ENCODE results near the gene PDGFA.

The PDGFA gene

DNA sequence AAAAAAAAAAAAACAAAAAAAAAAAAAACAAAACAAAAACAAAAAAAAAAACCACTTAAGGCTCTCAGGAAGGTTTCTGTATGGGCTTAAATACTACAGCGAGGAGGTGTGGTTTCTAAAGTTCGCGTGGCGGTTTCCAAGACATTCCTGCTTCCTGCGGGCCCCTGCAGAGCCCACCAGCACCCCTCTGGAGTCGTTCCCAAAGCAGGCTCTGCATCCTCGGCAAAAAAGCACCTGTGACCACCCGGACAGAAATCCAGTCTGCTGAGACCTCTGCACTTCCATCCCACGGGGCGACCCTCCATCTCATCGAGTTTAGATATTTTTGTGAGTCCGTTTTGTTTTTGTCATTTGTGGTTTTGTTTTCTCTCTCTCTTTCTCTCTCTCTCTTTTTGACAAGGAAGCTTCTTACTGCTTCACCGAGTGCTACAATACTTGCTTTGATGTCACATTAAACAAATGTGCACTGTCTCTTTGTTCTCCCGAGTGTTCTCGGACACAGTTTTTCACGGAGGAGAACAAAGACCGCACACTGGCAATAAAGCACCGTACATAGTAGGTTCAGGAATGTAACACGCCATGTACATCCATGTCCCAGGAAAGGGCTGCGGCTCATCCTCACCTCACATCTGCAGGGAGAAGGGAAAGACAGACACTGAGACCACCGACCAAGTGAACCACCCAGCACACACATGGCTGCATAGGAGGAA is 21.5 kb downstream of the PDGFA start:
- H3K9me3 ChIP-seq (ENCODE audit: control insufficient read depth in 1 of 2, low read length in 2 of 2): peaks cover 0 to 2% of the 10 kb centered on the region in 2 donors
- peaks cover 21 to 38% of the 10 kb centered on the region in 2 donors for H3K36me3 ChIP-seq (ENCODE audit: control insufficient read depth in 1 of 2, insufficient read depth in 2 of 2, low read length in 2 of 2)
- no peak overlapping the region for H3K4me3 ChIP-seq (ENCODE audit: low read depth in 1 of 2, low read length in 2 of 2)
- no peaks in the 10 kb centered on the region for H3K27me3 ChIP-seq (ENCODE audit: control insufficient read depth in 1 of 2, insufficient read depth in 2 of 2, low read length in 2 of 2)
- H3K27ac ChIP-seq (ENCODE audit: low read depth, low read length): no peak overlapping the region
- H3K9ac ChIP-seq (ENCODE audit: low read depth in 1 of 2, low read length in 2 of 2): no peak overlapping the region
- peaks cover 11 to 15% of the 10 kb centered on the region in 2 donors for H3K4me1 ChIP-seq (ENCODE audit: control insufficient read depth in 1 of 2, insufficient read depth in 2 of 2, low read length in 2 of 2)

DNA sequence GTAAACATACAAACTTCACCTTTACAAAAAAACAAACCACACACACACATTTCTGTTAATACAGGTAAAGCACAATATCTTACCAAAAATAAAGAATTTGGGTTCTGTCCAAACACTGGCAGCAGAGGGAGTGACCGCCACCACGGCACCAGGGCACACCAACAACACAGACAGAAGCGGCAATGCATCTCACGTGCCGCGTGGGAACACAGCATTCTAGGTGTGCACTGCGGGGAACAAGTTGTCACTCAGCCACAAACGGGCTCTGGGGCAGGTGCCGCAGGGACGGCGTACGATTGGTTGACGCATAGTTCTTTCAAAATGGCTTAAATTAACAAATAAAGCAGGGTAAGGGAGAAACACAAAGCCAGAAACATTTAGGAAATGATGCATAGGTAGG is 22.3 kb downstream of the PDGFA start:
- Histone ChIP-seq H3K27me3 (ENCODE audit: control insufficient read depth in 1 of 2, insufficient read depth in 2 of 2, low read length in 2 of 2) (no peaks in the 10 kb centered on the region), H3K4me1 (ENCODE audit: control insufficient read depth in 1 of 2, insufficient read depth in 2 of 2, low read length in 2 of 2) (peaks cover 3 to 7% of the 10 kb centered on the region in 2 donors), H3K9me3 (ENCODE audit: control insufficient read depth in 1 of 2, low read length in 2 of 2) (peaks cover 0 to 2% of the 10 kb centered on the region in 2 donors), H3K4me3 (ENCODE audit: low read depth in 1 of 2, low read length in 2 of 2) (no peak overlapping the region), H3K9ac (ENCODE audit: low read depth in 1 of 2, low read length in 2 of 2) (no peak overlapping the region), H3K27ac (ENCODE audit: low read depth, low read length) (no peak overlapping the region), H3K36me3 (ENCODE audit: control insufficient read depth in 1 of 2, insufficient read depth in 2 of 2, low read length in 2 of 2) (peaks cover 21 to 38% of the 10 kb centered on the region in 2 donors)

DNA sequence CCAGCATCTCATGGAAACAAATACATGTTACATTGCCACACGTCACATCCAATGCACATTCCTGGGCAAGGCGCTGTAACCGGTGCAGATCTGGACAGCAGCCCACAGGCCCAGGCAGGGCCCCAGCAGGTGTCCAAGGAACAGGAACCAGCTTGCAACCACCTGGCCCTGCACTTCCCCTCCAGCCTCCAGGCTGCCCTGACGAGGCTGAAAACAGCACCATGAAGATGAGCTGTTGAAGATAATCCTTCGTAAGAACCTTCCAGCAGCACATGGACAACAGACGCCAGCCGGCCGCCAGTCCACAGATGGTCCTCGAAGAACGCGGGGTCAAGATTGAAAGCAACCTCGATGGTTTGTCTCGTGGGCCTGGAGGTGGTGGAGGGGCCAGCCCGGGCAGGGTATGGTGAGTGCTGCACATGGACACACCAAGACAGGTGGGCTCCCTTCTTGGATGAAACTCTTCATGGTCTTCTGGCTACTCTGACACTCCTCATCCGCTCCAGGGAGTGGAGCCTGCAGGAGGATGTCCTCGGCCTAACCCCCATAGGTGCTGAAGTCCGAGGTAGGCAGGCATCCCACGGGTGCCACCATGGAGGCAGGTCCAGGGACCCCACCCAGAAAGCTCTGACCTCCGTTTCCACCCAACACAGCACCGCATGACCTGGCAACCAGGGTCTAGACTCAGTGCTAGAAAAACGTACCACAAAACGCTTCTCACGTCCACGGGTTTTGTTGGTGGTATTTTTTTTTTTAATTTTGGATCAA is 22.9 kb downstream of the PDGFA start:
- Histone ChIP-seq H3K4me1 (ENCODE audit: control insufficient read depth in 1 of 2, insufficient read depth in 2 of 2, low read length in 2 of 2) (peaks cover 0 to under 1% of the 10 kb centered on the region in 2 donors), H3K27ac (ENCODE audit: low read depth, low read length) (no peak overlapping the region), H3K9me3 (ENCODE audit: control insufficient read depth in 1 of 2, low read length in 2 of 2) (peaks cover 0 to 2% of the 10 kb centered on the region in 2 donors), H3K27me3 (ENCODE audit: control insufficient read depth in 1 of 2, insufficient read depth in 2 of 2, low read length in 2 of 2) (no peaks in the 10 kb centered on the region), H3K9ac (ENCODE audit: low read depth in 1 of 2, low read length in 2 of 2) (no peak overlapping the region), H3K36me3 (ENCODE audit: control insufficient read depth in 1 of 2, insufficient read depth in 2 of 2, low read length in 2 of 2) (peaks cover 21 to 38% of the 10 kb centered on the region in 2 donors), H3K4me3 (ENCODE audit: low read depth in 1 of 2, low read length in 2 of 2) (no peak overlapping the region)

DNA sequence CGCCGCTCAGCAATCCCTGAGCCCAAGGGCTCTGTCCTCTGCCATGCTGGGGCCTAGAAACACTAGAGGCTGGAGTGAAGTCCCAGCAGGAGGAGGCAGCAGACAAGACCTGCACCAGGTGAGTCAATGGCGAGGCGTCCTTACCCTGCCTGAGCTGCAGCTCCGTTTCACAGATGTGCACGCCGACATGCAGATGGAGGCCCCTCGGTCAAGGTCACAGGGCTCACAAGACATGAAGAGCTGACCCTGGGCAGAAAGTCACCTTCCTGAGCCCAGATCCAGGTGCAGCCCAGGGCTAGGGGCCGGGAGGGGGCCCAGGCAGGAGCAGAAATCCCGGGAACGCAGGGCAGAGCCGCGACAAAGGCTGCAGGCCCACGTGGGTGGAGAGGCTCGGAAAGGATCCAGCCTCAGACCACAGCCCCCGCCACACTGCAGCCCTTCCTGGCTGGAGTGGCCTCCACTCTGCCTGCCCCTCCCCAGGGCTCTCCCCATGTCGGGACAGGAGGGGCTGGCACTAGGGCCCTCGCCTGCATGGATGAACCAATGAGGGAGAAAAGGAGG is 23.8 kb downstream of the PDGFA start:
- no peak overlapping the region for H3K4me3 ChIP-seq (ENCODE audit: low read depth in 1 of 2, low read length in 2 of 2)
- H3K27ac ChIP-seq (ENCODE audit: low read depth, low read length): no peak overlapping the region
- H3K9ac ChIP-seq (ENCODE audit: low read depth in 1 of 2, low read length in 2 of 2): no peak overlapping the region
- H3K36me3 ChIP-seq (ENCODE audit: control insufficient read depth in 1 of 2, insufficient read depth in 2 of 2, low read length in 2 of 2): peaks cover 16 to 29% of the 10 kb centered on the region in 2 donors
- H3K4me1 ChIP-seq (ENCODE audit: control insufficient read depth in 1 of 2, insufficient read depth in 2 of 2, low read length in 2 of 2): no peaks in the 10 kb centered on the region
- no peaks in the 10 kb centered on the region for H3K27me3 ChIP-seq (ENCODE audit: control insufficient read depth in 1 of 2, insufficient read depth in 2 of 2, low read length in 2 of 2)
- peaks cover 0 to 2% of the 10 kb centered on the region in 2 donors for H3K9me3 ChIP-seq (ENCODE audit: control insufficient read depth in 1 of 2, low read length in 2 of 2)

DNA sequence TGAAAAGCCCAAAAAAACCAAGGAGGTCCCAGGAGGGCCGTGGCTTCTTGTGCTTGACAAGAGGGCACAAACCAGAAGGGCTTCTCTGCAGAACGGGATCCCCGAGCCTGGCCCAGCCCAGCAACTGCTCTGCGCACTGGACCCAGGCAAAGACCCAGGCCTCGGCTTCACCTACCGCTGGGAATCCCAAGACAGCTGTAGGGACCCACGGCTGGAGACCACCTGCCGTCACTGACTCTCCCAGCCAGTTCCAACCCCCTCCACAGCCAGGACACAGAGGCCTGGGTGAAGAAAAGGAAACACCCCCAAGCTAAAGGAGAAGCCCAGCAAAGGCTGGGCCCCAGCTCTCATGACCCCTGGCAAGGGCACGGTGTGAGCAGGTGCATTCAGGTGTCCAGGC is 24.3 kb downstream of the PDGFA start:
- Histone ChIP-seq H3K27me3 (ENCODE audit: control insufficient read depth in 1 of 2, insufficient read depth in 2 of 2, low read length in 2 of 2) (no peaks in the 10 kb centered on the region), H3K9ac (ENCODE audit: low read depth in 1 of 2, low read length in 2 of 2) (no peak overlapping the region), H3K4me1 (ENCODE audit: control insufficient read depth in 1 of 2, insufficient read depth in 2 of 2, low read length in 2 of 2) (no peaks in the 10 kb centered on the region), H3K4me3 (ENCODE audit: low read depth in 1 of 2, low read length in 2 of 2) (no peak overlapping the region), H3K36me3 (ENCODE audit: control insufficient read depth in 1 of 2, insufficient read depth in 2 of 2, low read length in 2 of 2) (peaks cover 13 to 24% of the 10 kb centered on the region in 2 donors), H3K9me3 (ENCODE audit: control insufficient read depth in 1 of 2, low read length in 2 of 2) (peaks cover 0 to 2% of the 10 kb centered on the region in 2 donors), H3K27ac (ENCODE audit: low read depth, low read length) (no peak overlapping the region)

DNA sequence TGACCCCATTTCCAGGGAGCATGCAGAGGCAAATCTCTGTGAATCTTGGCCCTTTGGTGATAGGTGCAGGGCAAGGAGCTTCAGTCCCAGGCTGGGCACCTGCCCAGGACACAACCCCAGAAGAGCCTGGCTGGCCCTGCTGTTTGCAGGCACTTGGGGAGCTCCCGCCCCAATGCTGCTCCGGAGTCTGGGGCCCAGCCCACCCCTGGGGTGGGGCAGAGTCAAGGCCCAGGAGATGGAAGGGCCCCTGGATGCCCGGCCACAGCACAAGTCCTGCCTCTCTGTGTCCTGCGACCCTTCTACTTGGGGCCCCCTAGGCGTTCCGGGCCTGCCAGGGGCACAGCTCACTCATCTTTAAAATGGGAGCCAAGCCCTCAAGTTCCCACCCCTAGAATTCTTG is 24.7 kb downstream of the PDGFA start:
- Histone ChIP-seq H3K27ac (ENCODE audit: low read depth, low read length) (no peak overlapping the region), H3K9me3 (ENCODE audit: control insufficient read depth in 1 of 2, low read length in 2 of 2) (peaks cover 0 to 2% of the 10 kb centered on the region in 2 donors), H3K4me1 (ENCODE audit: control insufficient read depth in 1 of 2, insufficient read depth in 2 of 2, low read length in 2 of 2) (no peaks in the 10 kb centered on the region), H3K36me3 (ENCODE audit: control insufficient read depth in 1 of 2, insufficient read depth in 2 of 2, low read length in 2 of 2) (peaks cover 8 to 20% of the 10 kb centered on the region in 2 donors), H3K4me3 (ENCODE audit: low read depth in 1 of 2, low read length in 2 of 2) (no peak overlapping the region), H3K9ac (ENCODE audit: low read depth in 1 of 2, low read length in 2 of 2) (no peak overlapping the region), H3K27me3 (ENCODE audit: control insufficient read depth in 1 of 2, insufficient read depth in 2 of 2, low read length in 2 of 2) (no peaks in the 10 kb centered on the region)

DNA sequence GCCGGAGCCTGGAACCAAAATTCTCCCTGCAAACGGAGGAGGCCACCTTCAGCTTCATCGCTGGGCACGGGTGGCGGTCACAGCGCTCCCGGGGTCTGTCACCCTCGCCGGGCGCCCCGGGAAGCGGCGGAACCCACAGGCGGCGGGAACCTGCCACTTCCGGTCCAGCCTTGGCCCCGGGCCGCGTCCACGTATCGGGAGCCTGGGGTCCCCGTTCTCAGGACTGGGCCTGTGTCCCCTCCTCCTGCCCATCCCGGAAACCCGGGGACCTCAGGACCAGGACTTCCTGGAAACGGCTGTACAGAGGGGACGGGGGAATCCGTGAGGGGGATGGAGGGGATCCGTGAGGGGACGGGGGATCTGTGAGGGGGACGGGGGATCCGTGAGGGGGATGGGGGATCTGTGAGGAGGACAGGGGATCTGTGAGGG is 25.4 kb downstream of the PDGFA start:
- H3K4me1 ChIP-seq (ENCODE audit: control insufficient read depth in 1 of 2, insufficient read depth in 2 of 2, low read length in 2 of 2): no peaks in the 10 kb centered on the region
- H3K27ac ChIP-seq (ENCODE audit: low read depth, low read length): no peak overlapping the region
- no peak overlapping the region for H3K4me3 ChIP-seq (ENCODE audit: low read depth in 1 of 2, low read length in 2 of 2)
- H3K36me3 ChIP-seq (ENCODE audit: control insufficient read depth in 1 of 2, insufficient read depth in 2 of 2, low read length in 2 of 2): peaks cover 6 to 17% of the 10 kb centered on the region in 2 donors
- H3K27me3 ChIP-seq (ENCODE audit: control insufficient read depth in 1 of 2, insufficient read depth in 2 of 2, low read length in 2 of 2): no peaks in the 10 kb centered on the region
- H3K9ac ChIP-seq (ENCODE audit: low read depth in 1 of 2, low read length in 2 of 2): no peak overlapping the region
- peaks cover 0 to 2% of the 10 kb centered on the region in 2 donors for H3K9me3 ChIP-seq (ENCODE audit: control insufficient read depth in 1 of 2, low read length in 2 of 2)

DNA sequence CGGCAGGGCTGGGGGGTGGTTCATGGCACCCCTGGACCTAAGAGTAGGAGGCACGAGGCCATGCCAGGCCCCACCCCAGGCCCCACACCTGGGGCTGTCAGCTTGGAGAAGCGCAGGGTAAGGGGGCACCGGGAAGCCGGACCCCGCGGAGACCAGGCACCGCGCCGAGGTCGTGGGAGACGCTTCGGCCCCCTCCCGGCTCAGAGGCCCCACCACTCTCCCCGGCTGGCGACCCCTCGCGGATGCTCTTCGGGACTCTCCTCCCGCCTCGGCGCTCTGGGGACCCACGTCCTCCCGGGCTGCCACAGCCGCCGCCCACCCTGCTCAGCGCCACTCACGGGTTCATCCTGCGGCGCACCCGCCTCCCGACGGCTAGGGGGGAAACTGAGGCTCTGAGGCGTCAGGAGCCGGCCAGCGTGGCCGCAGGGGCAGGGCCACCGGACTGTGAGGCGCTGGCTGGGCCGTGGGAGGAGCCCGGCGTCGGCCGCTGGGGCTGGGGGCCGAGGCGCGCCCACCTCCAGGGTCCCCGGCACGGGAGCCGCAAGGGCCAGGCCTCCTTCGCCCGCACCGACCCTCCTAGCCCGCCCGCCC is 25.9 kb downstream of the PDGFA start:
- no peaks in the 10 kb centered on the region for H3K4me1 ChIP-seq (ENCODE audit: control insufficient read depth in 1 of 2, insufficient read depth in 2 of 2, low read length in 2 of 2)
- no peak overlapping the region for H3K4me3 ChIP-seq (ENCODE audit: low read depth in 1 of 2, low read length in 2 of 2)
- no peaks in the 10 kb centered on the region for H3K27me3 ChIP-seq (ENCODE audit: control insufficient read depth in 1 of 2, insufficient read depth in 2 of 2, low read length in 2 of 2)
- H3K36me3 ChIP-seq (ENCODE audit: control insufficient read depth in 1 of 2, insufficient read depth in 2 of 2, low read length in 2 of 2): peaks cover 6 to 12% of the 10 kb centered on the region in 2 donors
- H3K9ac ChIP-seq (ENCODE audit: low read depth in 1 of 2, low read length in 2 of 2): no peak overlapping the region
- no peak overlapping the region for H3K27ac ChIP-seq (ENCODE audit: low read depth, low read length)
- H3K9me3 ChIP-seq (ENCODE audit: control insufficient read depth in 1 of 2, low read length in 2 of 2): no peaks in the 10 kb centered on the region

DNA sequence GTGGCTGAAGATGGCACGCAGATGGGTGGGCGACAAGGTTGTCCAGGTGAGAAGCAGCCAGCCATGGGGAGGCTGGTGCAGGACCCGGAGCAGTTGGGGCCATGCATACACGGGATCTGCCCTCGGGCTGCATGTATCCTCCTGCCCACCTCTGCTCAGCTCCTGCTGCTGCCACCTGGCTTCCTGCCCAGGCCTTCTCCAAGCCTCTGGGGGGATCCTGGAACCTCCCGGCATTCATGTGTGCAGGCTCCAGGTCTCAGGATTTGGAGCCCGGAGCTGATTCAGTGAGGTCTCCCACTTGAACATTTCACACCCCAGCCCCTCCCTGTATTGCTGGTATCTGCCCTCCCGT is 27.0 kb downstream of the PDGFA start:
- Histone ChIP-seq H3K9ac (ENCODE audit: low read depth in 1 of 2, low read length in 2 of 2) (no peak overlapping the region), H3K27ac (ENCODE audit: low read depth, low read length) (no peak overlapping the region), H3K9me3 (ENCODE audit: control insufficient read depth in 1 of 2, low read length in 2 of 2) (no peaks in the 10 kb centered on the region), H3K36me3 (ENCODE audit: control insufficient read depth in 1 of 2, insufficient read depth in 2 of 2, low read length in 2 of 2) (peaks cover 4 to 6% of the 10 kb centered on the region in 2 donors), H3K4me3 (ENCODE audit: low read depth in 1 of 2, low read length in 2 of 2) (no peak overlapping the region), H3K27me3 (ENCODE audit: control insufficient read depth in 1 of 2, insufficient read depth in 2 of 2, low read length in 2 of 2) (no peaks in the 10 kb centered on the region), H3K4me1 (ENCODE audit: control insufficient read depth in 1 of 2, insufficient read depth in 2 of 2, low read length in 2 of 2) (no peaks in the 10 kb centered on the region)
